ENCODE data around the gene COMMD1.

The COMMD1 gene

DNA sequence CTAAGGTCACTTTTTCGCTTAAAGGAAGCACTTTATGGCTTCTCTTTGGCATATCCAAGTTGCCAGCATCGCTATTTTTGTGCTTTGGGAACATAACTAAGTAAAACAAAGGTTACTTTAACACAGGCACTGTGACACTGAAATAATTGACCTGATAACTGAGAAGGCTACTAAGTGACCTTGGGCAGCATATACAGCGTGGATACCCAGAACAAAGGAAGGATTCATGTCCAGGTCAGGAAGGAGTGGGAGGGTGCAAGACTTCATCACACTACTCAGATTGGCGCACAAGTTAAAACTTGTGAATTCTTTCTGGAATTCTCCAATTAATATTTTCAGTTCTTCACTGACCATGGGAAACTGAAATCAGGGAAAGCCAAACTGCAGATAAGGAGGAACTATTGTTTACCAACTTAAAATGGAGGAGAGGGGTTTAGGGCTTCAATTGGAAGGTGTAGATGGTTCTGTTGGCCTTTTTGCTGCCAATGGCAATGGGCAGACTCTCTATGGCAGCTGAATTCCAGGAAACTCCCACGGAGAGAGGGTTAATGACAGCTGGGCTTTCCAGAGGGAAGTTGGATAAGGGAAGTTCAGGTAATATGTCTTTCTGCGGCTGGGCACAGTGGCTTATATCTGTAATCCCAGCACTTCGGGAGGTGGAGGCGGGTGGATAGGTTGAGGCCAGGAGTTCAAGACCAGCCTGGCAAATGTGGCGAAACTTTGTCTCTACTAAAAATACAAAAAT lies 45.3 kb downstream of the COMMD1 start:
- no peak for TF ChIP-seq SIN3A (IDR thresholded peaks at IDR 0.05; ENCODE audit: borderline replicate concordance, insufficient read depth, low read length)
- no peak for TF ChIP-seq POLR2AphosphoS5 (IDR thresholded peaks at IDR 0.05; ENCODE audit: low read depth, low read length)
- TF ChIP-seq TAF1 (IDR thresholded peaks at IDR 0.05; ENCODE audit: borderline replicate concordance, insufficient read depth, low read length): no peak
- no peak for TF ChIP-seq FOXP2 (optimal IDR thresholded peaks at IDR 0.05; ENCODE audit: borderline replicate concordance, extremely low read depth, extremely low read length, insufficient read depth)
- TF ChIP-seq, protein P1, sequence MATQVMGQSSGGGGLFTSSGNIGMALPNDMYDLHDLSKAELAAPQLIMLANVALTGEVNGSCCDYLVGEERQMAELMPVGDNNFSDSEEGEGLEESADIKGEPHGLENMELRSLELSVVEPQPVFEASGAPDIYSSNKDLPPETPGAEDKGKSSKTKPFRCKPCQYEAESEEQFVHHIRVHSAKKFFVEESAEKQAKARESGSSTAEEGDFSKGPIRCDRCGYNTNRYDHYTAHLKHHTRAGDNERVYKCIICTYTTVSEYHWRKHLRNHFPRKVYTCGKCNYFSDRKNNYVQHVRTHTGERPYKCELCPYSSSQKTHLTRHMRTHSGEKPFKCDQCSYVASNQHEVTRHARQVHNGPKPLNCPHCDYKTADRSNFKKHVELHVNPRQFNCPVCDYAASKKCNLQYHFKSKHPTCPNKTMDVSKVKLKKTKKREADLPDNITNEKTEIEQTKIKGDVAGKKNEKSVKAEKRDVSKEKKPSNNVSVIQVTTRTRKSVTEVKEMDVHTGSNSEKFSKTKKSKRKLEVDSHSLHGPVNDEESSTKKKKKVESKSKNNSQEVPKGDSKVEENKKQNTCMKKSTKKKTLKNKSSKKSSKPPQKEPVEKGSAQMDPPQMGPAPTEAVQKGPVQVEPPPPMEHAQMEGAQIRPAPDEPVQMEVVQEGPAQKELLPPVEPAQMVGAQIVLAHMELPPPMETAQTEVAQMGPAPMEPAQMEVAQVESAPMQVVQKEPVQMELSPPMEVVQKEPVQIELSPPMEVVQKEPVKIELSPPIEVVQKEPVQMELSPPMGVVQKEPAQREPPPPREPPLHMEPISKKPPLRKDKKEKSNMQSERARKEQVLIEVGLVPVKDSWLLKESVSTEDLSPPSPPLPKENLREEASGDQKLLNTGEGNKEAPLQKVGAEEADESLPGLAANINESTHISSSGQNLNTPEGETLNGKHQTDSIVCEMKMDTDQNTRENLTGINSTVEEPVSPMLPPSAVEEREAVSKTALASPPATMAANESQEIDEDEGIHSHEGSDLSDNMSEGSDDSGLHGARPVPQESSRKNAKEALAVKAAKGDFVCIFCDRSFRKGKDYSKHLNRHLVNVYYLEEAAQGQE (IDR thresholded peaks at IDR 0.05; ENCODE audit: insufficient read depth in 1 of 2, low read depth in 2 of 2, low read length in 2 of 2): no peak

DNA sequence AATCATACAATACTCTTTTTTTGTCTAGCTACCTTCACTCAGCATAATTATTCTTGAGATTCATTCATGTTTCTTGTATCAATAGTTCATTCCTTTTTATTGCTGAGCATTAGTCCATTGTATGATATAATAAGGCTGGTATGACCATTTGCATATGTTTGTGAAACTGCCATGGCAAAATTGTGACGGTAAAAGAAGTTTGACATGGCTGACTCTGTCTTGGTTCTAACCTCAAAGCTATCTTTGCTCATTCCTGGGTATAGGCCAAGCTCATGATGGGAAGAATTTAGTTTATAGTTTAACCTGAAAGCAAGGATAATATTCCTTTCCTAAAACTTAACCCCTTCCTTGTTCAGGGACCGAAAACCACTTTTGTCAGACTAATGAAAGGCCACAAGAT lies 46.4 kb downstream of the COMMD1 start:
- TF ChIP-seq FOXP2 (optimal IDR thresholded peaks at IDR 0.05; ENCODE audit: borderline replicate concordance, extremely low read depth, extremely low read length, insufficient read depth) (no peak), POLR2AphosphoS5 (IDR thresholded peaks at IDR 0.05; ENCODE audit: low read depth, low read length) (no peak), TAF1 (IDR thresholded peaks at IDR 0.05; ENCODE audit: borderline replicate concordance, insufficient read depth, low read length) (no peak), SIN3A (IDR thresholded peaks at IDR 0.05; ENCODE audit: borderline replicate concordance, insufficient read depth, low read length) (no peak)
- TF ChIP-seq, protein P1 (IDR thresholded peaks at IDR 0.05; ENCODE audit: insufficient read depth in 1 of 2, low read depth in 2 of 2, low read length in 2 of 2): no peak

DNA sequence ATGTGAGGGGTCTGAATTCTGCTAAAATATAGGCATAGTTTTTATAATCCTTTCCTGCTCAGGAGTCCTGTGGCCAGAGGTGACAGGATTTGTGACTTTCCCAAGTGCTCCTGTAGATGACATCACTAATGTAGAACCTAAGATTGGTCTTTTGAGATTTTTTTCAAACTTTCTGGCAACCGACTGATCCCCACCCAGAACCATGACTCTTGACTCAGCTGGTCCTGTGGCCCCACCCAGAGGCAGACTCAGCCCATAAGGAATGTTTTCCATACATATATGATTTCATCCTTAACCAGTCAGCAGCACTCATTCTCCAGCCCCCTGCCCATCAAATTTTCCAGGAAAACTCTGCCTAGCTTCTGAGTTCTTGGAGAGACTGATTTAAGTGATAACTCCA lies 46.8 kb downstream of the COMMD1 start:
- no peak for TF ChIP-seq FOXP2 (optimal IDR thresholded peaks at IDR 0.05; ENCODE audit: borderline replicate concordance, extremely low read depth, extremely low read length, insufficient read depth)
- TF ChIP-seq TAF1 (IDR thresholded peaks at IDR 0.05; ENCODE audit: borderline replicate concordance, insufficient read depth, low read length): no peak
- no peak for TF ChIP-seq SIN3A (IDR thresholded peaks at IDR 0.05; ENCODE audit: borderline replicate concordance, insufficient read depth, low read length)
- TF ChIP-seq POLR2AphosphoS5 (IDR thresholded peaks at IDR 0.05; ENCODE audit: low read depth, low read length): no peak
- TF ChIP-seq, protein P1 (IDR thresholded peaks at IDR 0.05; ENCODE audit: insufficient read depth in 1 of 2, low read depth in 2 of 2, low read length in 2 of 2): no peak

DNA sequence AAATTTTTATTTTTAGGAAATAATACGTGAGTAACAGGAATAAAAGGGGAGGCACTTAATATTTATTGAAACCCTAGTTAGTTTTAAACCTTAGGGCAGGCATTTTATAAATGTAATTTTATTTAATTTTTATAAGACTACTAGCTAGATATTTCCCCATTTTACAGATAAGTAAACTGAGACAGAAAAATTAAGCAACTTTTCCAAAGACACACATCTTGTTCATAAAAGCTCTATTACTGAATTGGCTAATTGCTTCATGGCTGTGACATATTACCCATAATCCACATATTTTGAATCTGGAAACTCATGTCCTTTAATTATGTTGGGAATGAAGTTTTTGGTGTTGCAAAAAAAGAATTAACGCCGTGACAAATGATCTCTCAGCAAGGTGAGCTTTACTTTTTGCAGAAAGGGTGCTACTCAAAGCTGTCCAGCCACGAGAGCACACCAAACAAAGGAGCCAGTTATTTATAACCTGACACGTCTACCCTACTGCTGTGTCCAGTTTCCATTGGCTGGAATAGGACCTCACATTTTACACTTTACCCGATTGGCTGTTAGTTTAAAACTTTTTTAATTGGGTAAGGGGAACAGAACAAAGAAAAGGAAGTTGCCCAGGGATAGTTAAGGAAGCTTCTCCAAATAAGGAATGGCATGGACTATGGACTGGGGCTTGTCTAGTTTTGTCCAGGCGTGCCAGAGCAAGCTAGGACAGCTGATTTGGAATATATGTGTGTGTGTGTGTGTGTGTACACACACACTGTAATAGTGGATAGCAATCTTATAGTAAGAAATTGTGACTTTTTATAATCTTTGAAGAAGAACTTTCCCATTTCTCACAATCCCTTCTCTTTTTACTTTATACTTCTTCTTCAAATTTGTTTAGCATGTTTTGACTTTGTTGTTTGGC lies 54.2 kb downstream of the COMMD1 start:
- TF ChIP-seq SIN3A (IDR thresholded peaks at IDR 0.05; ENCODE audit: borderline replicate concordance, insufficient read depth, low read length) (no peak), POLR2AphosphoS5 (IDR thresholded peaks at IDR 0.05; ENCODE audit: low read depth, low read length) (no peak), FOXP2 (optimal IDR thresholded peaks at IDR 0.05; ENCODE audit: borderline replicate concordance, extremely low read depth, extremely low read length, insufficient read depth) (no peak), TAF1 (IDR thresholded peaks at IDR 0.05; ENCODE audit: borderline replicate concordance, insufficient read depth, low read length) (no peak)
- TF ChIP-seq, protein P1 (IDR thresholded peaks at IDR 0.05; ENCODE audit: insufficient read depth in 1 of 2, low read depth in 2 of 2, low read length in 2 of 2): no peak
